ENCODE data around the gene OR5AS1.
"Not testable (repeated sequence)": the region's sequence is repeated elsewhere in the genome, so short reads cannot be mapped to it uniquely, and the experiment has no call there.

The OR5AS1 gene

DNA sequence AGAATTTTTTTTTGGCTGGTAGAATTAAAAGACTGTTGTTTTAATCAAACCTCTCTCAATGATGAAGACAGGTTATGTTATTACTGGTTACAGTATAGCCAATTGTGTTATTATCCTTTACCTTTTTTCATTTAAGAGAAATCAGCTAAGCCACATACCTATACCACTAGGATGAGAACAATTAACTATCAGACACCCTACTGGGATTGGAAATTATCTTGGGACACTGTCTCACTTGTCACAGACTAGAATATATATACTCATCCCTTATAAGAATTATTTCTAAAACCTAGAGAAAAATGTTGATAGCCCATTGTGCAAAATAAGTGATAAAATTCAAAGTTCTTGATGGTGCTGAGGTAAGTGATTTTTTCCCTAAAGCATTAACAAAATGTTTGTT, at the start of gene OR5AS1:
TSS of gene OR5AS1 (plus strand) at position 301 of the 400 bp plus-strand sequence. CDS start 2,765 bp downstream, outside the sequence.
- no peak for DNase-seq

DNA sequence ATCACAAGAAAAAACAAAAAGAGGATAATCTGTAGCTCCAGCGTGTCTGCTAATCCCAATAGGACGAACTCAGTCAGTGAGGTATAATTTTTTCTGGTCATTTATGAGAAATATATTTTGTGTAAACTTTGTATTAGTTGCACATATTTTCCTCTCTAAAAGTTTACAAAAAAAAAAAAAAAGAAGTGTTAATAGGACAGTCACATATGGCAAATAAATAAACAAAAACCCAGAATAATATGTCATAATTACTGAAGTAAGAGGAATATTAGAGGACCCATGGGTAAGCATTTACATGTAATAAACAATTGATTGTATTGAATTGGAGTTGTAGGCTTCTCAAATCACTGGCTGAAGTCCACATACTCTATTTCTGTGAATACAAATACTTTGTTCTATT, 32.9 kb upstream of the OR5AS1 start, which contains the start of gene OR5F1:
TSS of gene OR5F1 (minus strand) at position 101 of the 400 bp plus-strand sequence. CDS start at position 101, 0 bp downstream.
- DNase-seq, result no peak

DNA sequence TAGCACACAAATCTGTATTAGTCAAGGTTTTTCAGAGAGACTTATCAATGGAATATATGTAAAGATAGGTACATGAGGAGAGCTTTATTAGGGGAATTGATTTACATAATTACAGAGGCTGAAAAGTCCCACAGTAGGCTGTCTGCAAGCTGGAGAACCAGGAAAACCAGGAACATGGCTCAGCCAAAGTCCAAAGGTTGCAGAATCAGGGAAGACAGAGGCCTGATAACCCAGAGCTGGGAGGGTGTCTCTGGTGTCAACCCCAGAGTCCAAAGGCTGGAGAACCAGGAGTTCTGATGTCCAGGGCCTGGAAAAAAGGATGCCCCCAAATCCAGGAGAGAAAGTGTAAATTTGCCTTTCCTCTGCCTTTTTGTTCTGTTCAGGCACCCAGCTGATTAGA, 16.7 kb upstream of the OR5AS1 start:
- no peak for DNase-seq

DNA sequence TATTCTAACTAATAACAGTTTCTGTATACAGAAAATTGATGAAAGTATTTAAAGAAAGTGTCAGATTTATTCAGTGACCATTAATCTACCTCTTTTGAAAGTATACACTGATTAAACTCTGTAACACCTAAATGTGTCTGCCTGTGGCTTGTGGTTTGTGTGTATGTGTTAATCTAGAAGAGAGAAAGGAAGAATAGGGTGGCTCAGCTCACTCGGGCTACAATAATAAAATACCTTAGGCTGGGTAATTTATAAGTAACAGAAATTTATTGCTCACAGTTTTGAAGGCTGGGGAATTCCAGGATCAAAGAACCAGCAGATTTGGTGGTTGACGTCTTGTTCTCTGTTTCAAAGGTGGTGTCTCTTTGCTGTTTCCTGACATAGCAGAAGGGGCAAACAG, 13.6 kb upstream of the OR5AS1 start:
- DNase-seq, result no peak

DNA sequence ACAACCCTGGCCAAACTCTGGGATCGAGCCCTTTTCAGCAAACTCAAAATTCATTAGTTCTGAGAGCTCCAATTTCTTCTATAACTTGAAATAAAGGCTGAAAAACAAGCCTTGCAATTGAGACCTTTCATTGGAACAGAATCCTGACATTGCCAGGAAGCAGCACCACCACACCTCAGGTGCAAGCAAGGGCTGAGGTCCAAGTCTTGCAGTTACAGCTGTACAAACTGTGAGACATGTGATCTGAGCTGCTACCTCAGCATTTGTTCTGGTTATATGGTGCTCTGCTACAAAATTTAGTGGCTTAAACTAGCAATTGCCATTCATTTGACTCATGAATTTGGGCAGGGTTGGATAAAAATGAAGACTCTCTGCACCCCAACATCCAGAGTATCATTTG, 18.1 kb downstream of the OR5AS1 start:
- no peak for DNase-seq

DNA sequence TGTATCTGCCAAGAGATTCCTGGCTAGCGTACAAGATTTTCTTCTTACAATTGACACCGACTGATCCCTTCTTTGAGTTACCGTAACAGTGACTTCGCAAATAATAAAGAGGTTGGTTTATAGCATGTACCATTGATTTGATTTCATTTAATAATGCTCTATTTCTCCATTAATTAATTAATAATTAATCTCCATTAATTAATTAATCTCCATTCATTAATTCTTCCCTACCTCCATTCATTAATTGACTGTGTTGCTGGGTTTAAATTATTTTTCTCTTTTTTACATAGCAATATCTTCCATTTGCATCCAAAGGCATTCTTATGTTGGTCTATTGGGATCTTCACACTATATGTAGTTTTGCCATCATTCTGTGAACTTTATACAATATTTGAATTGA, 21.0 kb downstream of the OR5AS1 start:
- no peak for DNase-seq

DNA sequence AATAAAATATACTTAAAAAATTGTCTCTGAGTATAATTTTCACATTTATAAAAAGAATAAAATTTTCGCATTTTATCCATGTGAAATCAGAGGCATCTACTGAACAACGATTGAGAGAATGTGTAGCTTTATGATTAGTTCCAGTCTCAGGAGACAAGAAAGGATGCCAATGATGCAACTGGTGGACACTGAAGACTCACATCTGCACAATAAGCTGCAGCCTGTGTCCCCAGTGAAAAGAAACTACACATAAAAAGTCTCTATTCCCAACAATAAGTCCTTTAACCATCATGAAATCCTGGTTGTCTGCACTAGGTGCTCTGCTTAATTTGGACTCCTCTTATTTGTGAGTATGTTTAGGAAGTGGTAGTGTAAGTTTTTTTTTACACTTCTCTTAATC, 22.0 kb downstream of the OR5AS1 start:
- no peak for DNase-seq

DNA sequence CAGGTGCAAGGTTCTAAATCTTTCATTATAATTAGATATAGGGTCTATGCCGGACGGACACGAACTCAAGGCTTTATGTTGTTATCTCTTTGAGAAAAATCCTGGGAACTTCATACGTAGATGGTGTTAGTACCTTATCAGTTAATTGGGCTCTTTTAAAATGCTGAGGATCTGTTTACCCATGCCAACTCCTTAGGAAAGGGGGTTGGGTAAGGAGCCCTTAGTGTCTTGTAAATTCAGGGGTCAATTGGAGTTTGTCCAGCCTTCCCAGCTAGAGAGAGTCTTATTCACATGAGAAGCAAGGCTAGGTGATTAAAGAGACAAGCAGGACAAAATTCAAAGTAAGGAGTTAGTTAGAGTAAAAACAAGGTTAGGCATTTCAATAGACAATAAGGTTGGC, 28.9 kb downstream of the OR5AS1 start:
- not testable (repeated sequence) for DNase-seq

DNA sequence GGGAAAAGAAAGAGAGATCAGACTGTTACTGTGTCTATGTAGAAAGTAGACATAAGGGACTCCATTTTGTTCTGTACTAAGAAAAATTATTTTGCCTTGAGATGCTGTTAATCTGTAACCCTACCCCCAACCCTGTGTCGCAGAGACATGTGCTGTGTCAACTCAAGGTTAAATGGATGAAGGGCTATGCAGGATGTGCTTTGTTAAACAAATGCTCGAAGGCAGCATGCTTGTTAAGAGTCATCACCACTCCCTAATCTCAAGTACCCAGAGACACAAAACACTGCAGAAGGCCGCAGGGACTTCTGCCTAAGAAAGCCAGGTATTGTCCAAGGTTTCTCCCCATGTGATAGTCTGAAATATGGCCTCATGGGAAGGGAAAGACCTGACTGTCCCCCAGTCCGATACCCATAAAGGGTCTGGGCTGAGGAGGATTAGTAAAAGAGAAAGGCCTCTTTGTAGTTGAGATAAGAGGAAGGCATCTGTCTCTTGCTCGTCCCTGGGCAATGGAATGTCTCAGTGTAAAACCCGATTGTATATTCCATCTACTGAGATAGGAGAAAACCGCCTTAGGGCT, 30.3 kb downstream of the OR5AS1 start:
- not testable (repeated sequence) for DNase-seq

DNA sequence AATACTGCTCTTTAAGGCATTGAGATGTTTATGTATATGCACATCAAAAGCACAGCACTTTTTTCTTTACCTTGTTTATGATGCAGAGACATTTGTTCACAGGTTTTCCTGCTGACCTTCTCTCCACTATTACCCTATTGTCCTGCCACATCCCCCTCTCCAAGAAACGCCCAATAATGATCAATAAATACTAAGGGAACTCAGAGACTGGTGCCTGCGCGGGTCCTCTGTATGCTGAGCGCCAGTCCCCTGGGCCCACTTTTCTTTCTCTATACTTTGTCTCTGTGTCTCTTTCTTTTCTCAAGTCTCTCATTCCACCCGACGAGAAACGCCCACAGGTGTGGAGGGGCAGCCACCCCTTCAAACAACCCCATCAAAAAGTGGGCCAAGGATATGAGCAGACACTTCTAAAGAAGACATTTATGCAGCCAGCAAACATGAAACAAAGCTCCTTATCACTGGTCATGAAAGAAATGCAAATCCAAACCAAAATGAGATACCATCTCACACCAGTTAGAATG, 30.9 kb downstream of the OR5AS1 start:
- DNase-seq, result not testable (repeated sequence)

DNA sequence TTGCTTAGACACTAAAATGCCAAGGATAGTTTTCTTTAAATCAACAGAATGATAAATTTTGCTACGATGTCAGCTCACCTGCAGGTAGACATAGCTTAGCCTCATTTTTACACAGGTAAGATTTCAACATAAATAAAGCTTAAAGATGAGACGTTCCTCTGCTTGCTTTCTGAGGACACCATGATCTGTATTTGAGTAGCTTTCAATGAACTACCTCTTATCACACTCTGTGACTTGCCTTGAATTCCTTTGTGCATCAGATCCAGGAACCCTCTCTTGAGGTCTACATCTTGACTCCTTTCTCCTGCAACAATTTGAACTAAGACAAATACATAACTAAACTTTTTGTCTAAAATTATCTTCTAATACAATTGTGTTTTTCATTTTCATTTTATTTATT, 39.5 kb downstream of the OR5AS1 start:
- DNase-seq, result no peak
